H1 (cell line): ENCODE measurements around the gene NHLH1. TPM values are rescaled to one million over a fixed set of nuclear protein-coding genes. Genes with fewer than 3 reads are reported as not detected.

Experiments used
- BRCA1 ChIP-seq: IDR thresholded peaks from 2 replicates; pipeline ENCODE4 v1.6.1; 2012; ENCODE audit warnings: low read depth, low read length, improper control_type of control experiment
- CBX8 ChIP-seq: fragments of 300-800, 300-1000 bp; sonication (generic); IDR thresholded peaks from 2 replicates; pipeline ENCODE4 v1.7.1; 2016; ENCODE audit warnings: low read depth, low read length, borderline replicate concordance
- CHD1 ChIP-seq: IDR thresholded peaks from 2 replicates; pipeline ENCODE4 v1.6.1; 2012; ENCODE audit warnings: low read depth, low read length, improper control_type of control experiment
- CREB1 ChIP-seq: IDR thresholded peaks from 2 replicates; pipeline ENCODE4 v1.6.1; 2012; ENCODE audit warnings: inconsistent platforms
- HDAC6 ChIP-seq: IDR thresholded peaks from one replicate; pipeline ENCODE4 v1.7.1; 2012; ENCODE audit warnings: low read depth, mild to moderate bottlenecking, inconsistent platforms, low read length, moderate library complexity
- KDM5A ChIP-seq: fragments of 200-600 bp; IDR thresholded peaks from 2 replicates; pipeline ENCODE4 v1.7.1; 2012; ENCODE audit warnings: mild to moderate bottlenecking, low read length, inconsistent platforms, mixed read lengths
- POU5F1 ChIP-seq: IDR thresholded peaks from 2 replicates; pipeline ENCODE4 v1.6.1; 2011; ENCODE audit warnings: low read depth, mild to moderate bottlenecking, low read length, moderate library complexity
- SAP30 ChIP-seq: fragments of 300-600 bp; sonication (generic); IDR thresholded peaks from 2 replicates; pipeline ENCODE4 v1.7.1; 2012; ENCODE audit warnings: low read length, moderate library complexity, mild to moderate bottlenecking, inconsistent platforms; ENCODE audit not compliant: insufficient read depth, insufficient replicate concordance
- TAF7 ChIP-seq: optimal IDR thresholded peaks from 2 replicates; pipeline ENCODE3; 2011; ENCODE audit warnings: low read depth, mild to moderate bottlenecking, inconsistent platforms, low read length, moderate library complexity, borderline replicate concordance
- TCF12 ChIP-seq: IDR thresholded peaks from 2 replicates; pipeline ENCODE4 v1.6.1; 2011; ENCODE audit warnings: low read depth, mild to moderate bottlenecking, low read length
- polyA plus RNA-seq, 7 experiments: library from polyadenylated mRNA; depleted of rRNA in 3 of 7; stranded (reverse) in 5 of 7; unstranded in 2 of 7; fragments of >200 nt in 5 of 7; fragments of 200-250 nt in 2 of 7; gene quantifications; 1 replicate in 5 of 7; 2 replicates in 1 of 7; 4 replicates in 1 of 7; pipeline versions ENCODE4 v1.2.1 to v1.2.3, GENCODE V29; 2011 to 2013; ENCODE audit warnings: missing spikeins in 2 of 7, mixed read lengths in 2 of 7
- total RNA-seq: library from RNA; stranded (reverse); fragmentation: NEBNext Ultra II Directional; extraction: Animal tissue kit (Norgen Biotek cat#: 25700); gene quantifications from 2 replicates; pipeline ENCODE4 v1.2.1, GENCODE V29; 2021
- TF ChIP-seq, protein P1 (sequence below): fragments of 300-600 bp; sonication (generic); IDR thresholded peaks from 2 replicates; pipeline ENCODE4 v1.7.1; 2012; ENCODE audit warnings: low read length, moderate library complexity, mild to moderate bottlenecking, inconsistent platforms; ENCODE audit not compliant: insufficient replicate concordance

Gene NHLH1
- total and polyA plus RNA-seq, 2 of the 8 experiments (the other 6 are each of a cell fraction or from before 2014, with no cell fraction given): 0.39 to 0.91 TPM

GRCh38 chr1:160418483-160418882 is 51.6 kb downstream of the NHLH1 start (continued):
- TF ChIP-seq, protein P1, sequence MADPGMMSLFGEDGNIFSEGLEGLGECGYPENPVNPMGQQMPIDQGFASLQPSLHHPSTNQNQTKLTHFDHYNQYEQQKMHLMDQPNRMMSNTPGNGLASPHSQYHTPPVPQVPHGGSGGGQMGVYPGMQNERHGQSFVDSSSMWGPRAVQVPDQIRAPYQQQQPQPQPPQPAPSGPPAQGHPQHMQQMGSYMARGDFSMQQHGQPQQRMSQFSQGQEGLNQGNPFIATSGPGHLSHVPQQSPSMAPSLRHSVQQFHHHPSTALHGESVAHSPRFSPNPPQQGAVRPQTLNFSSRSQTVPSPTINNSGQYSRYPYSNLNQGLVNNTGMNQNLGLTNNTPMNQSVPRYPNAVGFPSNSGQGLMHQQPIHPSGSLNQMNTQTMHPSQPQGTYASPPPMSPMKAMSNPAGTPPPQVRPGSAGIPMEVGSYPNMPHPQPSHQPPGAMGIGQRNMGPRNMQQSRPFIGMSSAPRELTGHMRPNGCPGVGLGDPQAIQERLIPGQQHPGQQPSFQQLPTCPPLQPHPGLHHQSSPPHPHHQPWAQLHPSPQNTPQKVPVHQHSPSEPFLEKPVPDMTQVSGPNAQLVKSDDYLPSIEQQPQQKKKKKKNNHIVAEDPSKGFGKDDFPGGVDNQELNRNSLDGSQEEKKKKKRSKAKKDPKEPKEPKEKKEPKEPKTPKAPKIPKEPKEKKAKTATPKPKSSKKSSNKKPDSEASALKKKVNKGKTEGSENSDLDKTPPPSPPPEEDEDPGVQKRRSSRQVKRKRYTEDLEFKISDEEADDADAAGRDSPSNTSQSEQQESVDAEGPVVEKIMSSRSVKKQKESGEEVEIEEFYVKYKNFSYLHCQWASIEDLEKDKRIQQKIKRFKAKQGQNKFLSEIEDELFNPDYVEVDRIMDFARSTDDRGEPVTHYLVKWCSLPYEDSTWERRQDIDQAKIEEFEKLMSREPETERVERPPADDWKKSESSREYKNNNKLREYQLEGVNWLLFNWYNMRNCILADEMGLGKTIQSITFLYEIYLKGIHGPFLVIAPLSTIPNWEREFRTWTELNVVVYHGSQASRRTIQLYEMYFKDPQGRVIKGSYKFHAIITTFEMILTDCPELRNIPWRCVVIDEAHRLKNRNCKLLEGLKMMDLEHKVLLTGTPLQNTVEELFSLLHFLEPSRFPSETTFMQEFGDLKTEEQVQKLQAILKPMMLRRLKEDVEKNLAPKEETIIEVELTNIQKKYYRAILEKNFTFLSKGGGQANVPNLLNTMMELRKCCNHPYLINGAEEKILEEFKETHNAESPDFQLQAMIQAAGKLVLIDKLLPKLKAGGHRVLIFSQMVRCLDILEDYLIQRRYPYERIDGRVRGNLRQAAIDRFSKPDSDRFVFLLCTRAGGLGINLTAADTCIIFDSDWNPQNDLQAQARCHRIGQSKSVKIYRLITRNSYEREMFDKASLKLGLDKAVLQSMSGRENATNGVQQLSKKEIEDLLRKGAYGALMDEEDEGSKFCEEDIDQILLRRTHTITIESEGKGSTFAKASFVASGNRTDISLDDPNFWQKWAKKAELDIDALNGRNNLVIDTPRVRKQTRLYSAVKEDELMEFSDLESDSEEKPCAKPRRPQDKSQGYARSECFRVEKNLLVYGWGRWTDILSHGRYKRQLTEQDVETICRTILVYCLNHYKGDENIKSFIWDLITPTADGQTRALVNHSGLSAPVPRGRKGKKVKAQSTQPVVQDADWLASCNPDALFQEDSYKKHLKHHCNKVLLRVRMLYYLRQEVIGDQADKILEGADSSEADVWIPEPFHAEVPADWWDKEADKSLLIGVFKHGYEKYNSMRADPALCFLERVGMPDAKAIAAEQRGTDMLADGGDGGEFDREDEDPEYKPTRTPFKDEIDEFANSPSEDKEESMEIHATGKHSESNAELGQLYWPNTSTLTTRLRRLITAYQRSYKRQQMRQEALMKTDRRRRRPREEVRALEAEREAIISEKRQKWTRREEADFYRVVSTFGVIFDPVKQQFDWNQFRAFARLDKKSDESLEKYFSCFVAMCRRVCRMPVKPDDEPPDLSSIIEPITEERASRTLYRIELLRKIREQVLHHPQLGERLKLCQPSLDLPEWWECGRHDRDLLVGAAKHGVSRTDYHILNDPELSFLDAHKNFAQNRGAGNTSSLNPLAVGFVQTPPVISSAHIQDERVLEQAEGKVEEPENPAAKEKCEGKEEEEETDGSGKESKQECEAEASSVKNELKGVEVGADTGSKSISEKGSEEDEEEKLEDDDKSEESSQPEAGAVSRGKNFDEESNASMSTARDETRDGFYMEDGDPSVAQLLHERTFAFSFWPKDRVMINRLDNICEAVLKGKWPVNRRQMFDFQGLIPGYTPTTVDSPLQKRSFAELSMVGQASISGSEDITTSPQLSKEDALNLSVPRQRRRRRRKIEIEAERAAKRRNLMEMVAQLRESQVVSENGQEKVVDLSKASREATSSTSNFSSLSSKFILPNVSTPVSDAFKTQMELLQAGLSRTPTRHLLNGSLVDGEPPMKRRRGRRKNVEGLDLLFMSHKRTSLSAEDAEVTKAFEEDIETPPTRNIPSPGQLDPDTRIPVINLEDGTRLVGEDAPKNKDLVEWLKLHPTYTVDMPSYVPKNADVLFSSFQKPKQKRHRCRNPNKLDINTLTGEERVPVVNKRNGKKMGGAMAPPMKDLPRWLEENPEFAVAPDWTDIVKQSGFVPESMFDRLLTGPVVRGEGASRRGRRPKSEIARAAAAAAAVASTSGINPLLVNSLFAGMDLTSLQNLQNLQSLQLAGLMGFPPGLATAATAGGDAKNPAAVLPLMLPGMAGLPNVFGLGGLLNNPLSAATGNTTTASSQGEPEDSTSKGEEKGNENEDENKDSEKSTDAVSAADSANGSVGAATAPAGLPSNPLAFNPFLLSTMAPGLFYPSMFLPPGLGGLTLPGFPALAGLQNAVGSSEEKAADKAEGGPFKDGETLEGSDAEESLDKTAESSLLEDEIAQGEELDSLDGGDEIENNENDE: no peak
- TF ChIP-seq POU5F1 (no peak), TAF7 (no peak), HDAC6 (no peak), CBX8 (no peak), BRCA1 (no peak), CREB1 (no peak), KDM5A (no peak), SAP30 (no peak), CHD1 (no peak), TCF12 (no peak)
